ENCODE data around the gene MYOCD. TPM values are rescaled to one million over a fixed set of nuclear protein-coding genes. Genes with fewer than 3 reads are reported as not detected.

MYOCD gene
- total RNA-seq, 2 donors from 2014 or later: 7.5 to 11.8 TPM

- no peak overlapping the region for H3K27ac Mint-ChIP-seq
- no peaks in the 10 kb centered on the region for H3K4me1 Mint-ChIP-seq
- no peak for TF ChIP-seq CTCF (conservative IDR thresholded peaks at IDR 0.05)
- H3K4me3 Mint-ChIP-seq: no peak overlapping the region
- H3K4me3 ChIP-seq (ENCODE audit: low read length): no peak overlapping the region
- H3K9ac ChIP-seq (ENCODE audit: extremely low read depth, low read length, poor library complexity, severe bottlenecking): no peak overlapping the region
- peaks cover 3% of the 10 kb centered on the region for H3K9me3 Mint-ChIP-seq
- H3K9me3 ChIP-seq (ENCODE audit: control insufficient read depth, low read length): no peaks in the 10 kb centered on the region
- H3K27me3 Mint-ChIP-seq (ENCODE audit: insufficient read depth): peaks cover 1% of the 10 kb centered on the region
- peaks cover 63% of the 10 kb centered on the region for H3K36me3 ChIP-seq (ENCODE audit: control insufficient read depth, insufficient read depth, low read length)
- H3K36me3 Mint-ChIP-seq (ENCODE audit: low read depth): peaks cover 18% of the 10 kb centered on the region
- no peaks in the 10 kb centered on the region for H3K4me1 ChIP-seq (ENCODE audit: control insufficient read depth, insufficient read depth, low read length)
- H3K27me3 ChIP-seq (ENCODE audit: control insufficient read depth, insufficient read depth, low read length, poor library complexity, severe bottlenecking): no peaks in the 10 kb centered on the region
- H3K27ac ChIP-seq (ENCODE audit: low read depth, low read length): no peak overlapping the region
- 94% methylated on average over 9 to 11 of the region's 11 CpGs for WGBS, 2 experiments (ENCODE audit: insufficient coverage in 1 of 2, insufficient read length in 1 of 2)
- no peak for DNase-seq
Observed at GRCh38 chr17:12719948-12720347, 54.3 kb downstream of the MYOCD start.

- no peak overlapping the region for H3K4me3 Mint-ChIP-seq
Observed at GRCh38 chr17:12721581-12721980, 55.9 kb downstream of the MYOCD start.

DNA sequence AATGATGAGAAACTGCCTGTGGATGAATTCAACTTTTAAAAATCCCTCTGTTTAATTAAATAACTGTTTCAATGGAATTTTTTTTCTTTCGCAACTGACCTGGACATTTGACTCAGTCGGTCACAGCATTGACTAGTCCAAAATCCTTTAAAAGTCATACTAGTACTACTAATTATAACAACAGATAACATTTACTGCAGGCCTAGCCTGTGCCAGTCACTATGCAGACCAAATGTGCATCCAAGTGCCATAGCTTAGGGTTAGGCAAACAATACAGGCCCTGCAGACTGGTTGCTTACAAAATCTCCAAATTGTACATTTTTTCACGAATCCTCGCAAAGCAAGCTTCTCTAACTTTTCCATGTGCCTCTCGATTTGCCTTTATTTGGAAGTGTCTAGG, 56.6 kb downstream of the MYOCD start:
- TF ChIP-seq CTCF (conservative IDR thresholded peaks at IDR 0.05): no peak
- Histone ChIP-seq H3K27ac (ENCODE audit: low read depth, low read length) (no peak overlapping the region), H3K27me3 (ENCODE audit: control insufficient read depth, insufficient read depth, low read length, poor library complexity, severe bottlenecking) (no peaks in the 10 kb centered on the region), H3K9me3 (ENCODE audit: control insufficient read depth, low read length) (no peaks in the 10 kb centered on the region), H3K36me3 (ENCODE audit: control insufficient read depth, insufficient read depth, low read length) (peaks cover 57% of the 10 kb centered on the region), H3K9ac (ENCODE audit: extremely low read depth, low read length, poor library complexity, severe bottlenecking) (no peak overlapping the region), H3K4me3 (ENCODE audit: low read length) (no peak overlapping the region), H3K4me1 (ENCODE audit: control insufficient read depth, insufficient read depth, low read length) (no peaks in the 10 kb centered on the region)
- Mint-ChIP-seq H3K27me3 (ENCODE audit: insufficient read depth) (no peaks in the 10 kb centered on the region), H3K9me3 (peaks cover 3% of the 10 kb centered on the region), H3K36me3 (ENCODE audit: low read depth) (peaks cover 18% of the 10 kb centered on the region), H3K4me3 (no peak overlapping the region), H3K27ac (no peak overlapping the region), H3K4me1 (no peaks in the 10 kb centered on the region)
- no peak for DNase-seq
- WGBS, 2 experiments (ENCODE audit: insufficient coverage in 1 of 2, insufficient read length in 1 of 2): 90 to 95% methylated on average over 2 to 5 of the region's 5 CpGs

More at GRCh38 chr17:12721581-12721980, 55.9 kb downstream of the MYOCD start:
- H3K36me3 Mint-ChIP-seq (ENCODE audit: low read depth): peaks cover 18% of the 10 kb centered on the region
- peaks cover 57% of the 10 kb centered on the region for H3K36me3 ChIP-seq (ENCODE audit: control insufficient read depth, insufficient read depth, low read length)
- no peaks in the 10 kb centered on the region for H3K27me3 Mint-ChIP-seq (ENCODE audit: insufficient read depth)
- H3K9me3 ChIP-seq (ENCODE audit: control insufficient read depth, low read length): no peaks in the 10 kb centered on the region
- H3K27ac ChIP-seq (ENCODE audit: low read depth, low read length): no peak overlapping the region
- no peak overlapping the region for H3K9ac ChIP-seq (ENCODE audit: extremely low read depth, low read length, poor library complexity, severe bottlenecking)
- peaks cover 3% of the 10 kb centered on the region for H3K9me3 Mint-ChIP-seq
- no peaks in the 10 kb centered on the region for H3K27me3 ChIP-seq (ENCODE audit: control insufficient read depth, insufficient read depth, low read length, poor library complexity, severe bottlenecking)
- H3K4me1 ChIP-seq (ENCODE audit: control insufficient read depth, insufficient read depth, low read length): no peaks in the 10 kb centered on the region
- no peak for DNase-seq
- WGBS, 2 experiments (ENCODE audit: insufficient coverage in 1 of 2, insufficient read length in 1 of 2): 90 to 97% methylated on average over 1 of the region's 1 CpG
- H3K4me1 Mint-ChIP-seq: no peaks in the 10 kb centered on the region
- no peak overlapping the region for H3K27ac Mint-ChIP-seq
- no peak for TF ChIP-seq CTCF (conservative IDR thresholded peaks at IDR 0.05)
- H3K4me3 ChIP-seq (ENCODE audit: low read length): no peak overlapping the region

Data from endodermal cell (in vitro differentiated cells).